HG03575 (cell line): ENCODE measurements around the gene AHNAK.
"Not testable (repeated sequence)": the region's sequence is repeated elsewhere in the genome, so short reads cannot be mapped to it uniquely, and the experiment has no call there.

Experiments
- ATAC-seq: cut with Tn5 transposase; IDR thresholded peaks from one replicate; pipeline ENCODE4 v1.9.1; 2021; ENCODE audit not compliant: unreplicated experiment, insufficient number of reproducible peaks, low FRiP score; ENCODE audit errors: extremely low read depth

Gene AHNAK

GRCh38 chr11:62504158-62504973 lies 42.2 kb downstream of the AHNAK start:
- ATAC-seq: no peak

- ATAC-seq: no peak
Observed at GRCh38 chr11:62502030-62502730, 44.4 kb downstream of the AHNAK start.

- ATAC-seq: no peak
Observed at GRCh38 chr11:62501432-62501891, 45.1 kb downstream of the AHNAK start.

- no peak for ATAC-seq
Observed at GRCh38 chr11:62500650-62501030, 46.0 kb downstream of the AHNAK start.

GRCh38 chr11:62499944-62500649 lies 46.5 kb downstream of the AHNAK start:
- ATAC-seq: no peak

GRCh38 chr11:62499311-62499943 lies 47.2 kb downstream of the AHNAK start:
- not testable (repeated sequence) for ATAC-seq

GRCh38 chr11:62498492-62499286 lies 47.9 kb downstream of the AHNAK start:
- ATAC-seq: no peak

- no peak for ATAC-seq
Observed at GRCh38 chr11:62498031-62498430, 48.6 kb downstream of the AHNAK start.

GRCh38 chr11:62497132-62497801 lies 49.3 kb downstream of the AHNAK start:
- ATAC-seq: no peak

GRCh38 chr11:62496676-62497075 lies 49.9 kb downstream of the AHNAK start:
- no peak for ATAC-seq

- ATAC-seq: no peak
Observed at GRCh38 chr11:62494246-62494645, 52.4 kb downstream of the AHNAK start.

GRCh38 chr11:62493801-62494200 lies 52.8 kb downstream of the AHNAK start:
- no peak for ATAC-seq

GRCh38 chr11:62492586-62492985 lies 54.0 kb downstream of the AHNAK start:
- no peak for ATAC-seq

- no peak for ATAC-seq
Observed at GRCh38 chr11:62491571-62492329, 54.9 kb downstream of the AHNAK start.

GRCh38 chr11:62489204-62489603 lies 57.4 kb downstream of the AHNAK start:
- no peak for ATAC-seq

- ATAC-seq: no peak
Observed at GRCh38 chr11:62487738-62488551, 58.7 kb downstream of the AHNAK start.

GRCh38 chr11:62487136-62487535 lies 59.5 kb downstream of the AHNAK start:
- no peak for ATAC-seq
